GM19193 (cell line): ENCODE measurements around the gene VIPAS39.
A peak's percentile ranks its signal among the peaks of the same experiment; 100 is the strongest.

Experiments
- POLR2A ChIP-seq: IDR thresholded peaks from 4 replicates; pipeline ENCODE4 v1.6.1; 2011; ENCODE audit not compliant: insufficient read depth, insufficient read length; ENCODE audit errors: extremely low read depth

Gene VIPAS39

GRCh38 chr14:77439861-77440260 lies 17.5 kb downstream of the VIPAS39 start:
- TF ChIP-seq POLR2A: no peak

- no peak for TF ChIP-seq POLR2A
Observed at GRCh38 chr14:77438596-77438995, 18.8 kb downstream of the VIPAS39 start.

GRCh38 chr14:77436042-77436441 lies 21.4 kb downstream of the VIPAS39 start:
- no peak for TF ChIP-seq POLR2A

GRCh38 chr14:77426396-77426795 lies 31.0 kb downstream of the VIPAS39 start:
- TF ChIP-seq POLR2A: no peak

GRCh38 chr14:77424862-77425261 lies 32.5 kb downstream of the VIPAS39 start:
- TF ChIP-seq POLR2A: no peak

- TF ChIP-seq POLR2A: no peak
Observed at GRCh38 chr14:77423423-77423822, 34.0 kb downstream of the VIPAS39 start, which contains the start of gene NOXRED1. NOXRED1 (minus strand) TSS chr14:77423523; CDS start chr14:77422889, 634 bp downstream.

GRCh38 chr14:77421201-77421600 lies 36.2 kb downstream of the VIPAS39 start:
- TF ChIP-seq POLR2A: no peak

GRCh38 chr14:77416836-77417235 lies 40.6 kb downstream of the VIPAS39 start:
- no peak for TF ChIP-seq POLR2A

GRCh38 chr14:77409131-77409533 lies 48.3 kb downstream of the VIPAS39 start:
- TF ChIP-seq POLR2A: no peak

- no peak for TF ChIP-seq POLR2A
Observed at GRCh38 chr14:77407158-77407557, 50.2 kb downstream of the VIPAS39 start.

GRCh38 chr14:77406718-77407117 lies 50.7 kb downstream of the VIPAS39 start:
- no peak for TF ChIP-seq POLR2A

- TF ChIP-seq POLR2A: no peak
Observed at GRCh38 chr14:77406086-77406485, 51.3 kb downstream of the VIPAS39 start.

- no peak for TF ChIP-seq POLR2A
Observed at GRCh38 chr14:77403768-77404167, 53.6 kb downstream of the VIPAS39 start.

- no peak for TF ChIP-seq POLR2A
Observed at GRCh38 chr14:77400216-77400615, 57.2 kb downstream of the VIPAS39 start.

GRCh38 chr14:77390188-77390587 lies 67.2 kb downstream of the VIPAS39 start:
- TF ChIP-seq POLR2A: no peak

- TF ChIP-seq POLR2A: no peak
Observed at GRCh38 chr14:77378701-77379100, 78.7 kb downstream of the VIPAS39 start.

GRCh38 chr14:77377502-77377844 lies 79.9 kb downstream of the VIPAS39 start:
- TF ChIP-seq POLR2A: no peak

- TF ChIP-seq POLR2A: peak; percentile 59
Observed at GRCh38 chr14:77376771-77377501, 80.5 kb downstream of the VIPAS39 start, which contains the start of the genes SAMD15 and TMED8. SAMD15 (plus strand) TSS chr14:77377379; CDS start chr14:77377419, 40 bp downstream. TMED8 (minus strand) TSS chr14:77377094; CDS start chr14:77377053, 41 bp downstream.
